ENCODE measurements around the gene DCD.

DCD gene

DNA sequence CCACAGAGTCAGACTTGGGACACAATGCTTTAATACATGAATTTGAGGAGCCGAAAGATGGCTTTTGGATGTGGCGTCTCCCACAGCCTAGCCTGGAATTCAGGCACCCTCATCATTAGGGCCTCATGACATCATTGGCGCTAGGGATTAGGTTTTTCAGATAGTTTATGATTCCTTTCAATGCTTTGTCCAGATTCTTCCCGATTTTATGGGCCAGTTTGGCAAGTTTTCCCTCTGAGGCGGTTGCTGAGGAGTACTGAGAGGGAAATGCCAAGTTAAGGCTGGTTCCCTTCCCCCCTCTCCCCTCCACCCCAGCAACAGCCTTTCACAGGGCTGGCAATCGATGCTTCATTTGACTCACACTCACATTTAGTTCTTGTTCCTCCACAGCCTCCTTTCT, 40.0 kb downstream of the DCD start:
- no peak overlapping the region for H3K4me3 ChIP-seq (ENCODE audit: low read depth, low read length)
- TF ChIP-seq, protein P1, sequence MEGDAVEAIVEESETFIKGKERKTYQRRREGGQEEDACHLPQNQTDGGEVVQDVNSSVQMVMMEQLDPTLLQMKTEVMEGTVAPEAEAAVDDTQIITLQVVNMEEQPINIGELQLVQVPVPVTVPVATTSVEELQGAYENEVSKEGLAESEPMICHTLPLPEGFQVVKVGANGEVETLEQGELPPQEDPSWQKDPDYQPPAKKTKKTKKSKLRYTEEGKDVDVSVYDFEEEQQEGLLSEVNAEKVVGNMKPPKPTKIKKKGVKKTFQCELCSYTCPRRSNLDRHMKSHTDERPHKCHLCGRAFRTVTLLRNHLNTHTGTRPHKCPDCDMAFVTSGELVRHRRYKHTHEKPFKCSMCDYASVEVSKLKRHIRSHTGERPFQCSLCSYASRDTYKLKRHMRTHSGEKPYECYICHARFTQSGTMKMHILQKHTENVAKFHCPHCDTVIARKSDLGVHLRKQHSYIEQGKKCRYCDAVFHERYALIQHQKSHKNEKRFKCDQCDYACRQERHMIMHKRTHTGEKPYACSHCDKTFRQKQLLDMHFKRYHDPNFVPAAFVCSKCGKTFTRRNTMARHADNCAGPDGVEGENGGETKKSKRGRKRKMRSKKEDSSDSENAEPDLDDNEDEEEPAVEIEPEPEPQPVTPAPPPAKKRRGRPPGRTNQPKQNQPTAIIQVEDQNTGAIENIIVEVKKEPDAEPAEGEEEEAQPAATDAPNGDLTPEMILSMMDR (IDR thresholded peaks at IDR 0.05; ENCODE audit: borderline replicate concordance, insufficient read depth, low read depth, low read length), result no peak

DNA sequence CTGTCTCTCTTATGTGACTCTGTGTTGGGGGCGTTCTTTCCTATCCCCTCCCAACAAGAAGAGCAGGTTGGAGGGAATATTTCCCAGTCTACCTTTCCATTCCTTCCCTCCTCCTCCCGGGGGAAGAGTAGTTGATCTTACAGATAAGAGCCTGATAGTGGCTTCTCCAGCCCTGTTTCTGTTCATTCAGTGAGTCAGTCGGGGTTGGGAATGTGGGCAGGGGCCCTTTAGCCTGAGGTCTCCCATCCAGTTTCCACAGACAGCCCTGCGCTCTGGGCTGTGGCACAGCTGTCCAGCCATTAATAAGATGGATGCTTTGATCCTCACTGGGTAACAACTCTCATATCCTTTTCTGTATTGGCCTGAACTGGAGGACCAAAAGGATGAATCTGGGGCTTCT, 41.6 kb downstream of the DCD start:
- TF ChIP-seq, protein P1 (IDR thresholded peaks at IDR 0.05; ENCODE audit: borderline replicate concordance, insufficient read depth, low read depth, low read length), result no peak
- H3K4me3 ChIP-seq (ENCODE audit: low read depth, low read length), result no peak overlapping the region

DNA sequence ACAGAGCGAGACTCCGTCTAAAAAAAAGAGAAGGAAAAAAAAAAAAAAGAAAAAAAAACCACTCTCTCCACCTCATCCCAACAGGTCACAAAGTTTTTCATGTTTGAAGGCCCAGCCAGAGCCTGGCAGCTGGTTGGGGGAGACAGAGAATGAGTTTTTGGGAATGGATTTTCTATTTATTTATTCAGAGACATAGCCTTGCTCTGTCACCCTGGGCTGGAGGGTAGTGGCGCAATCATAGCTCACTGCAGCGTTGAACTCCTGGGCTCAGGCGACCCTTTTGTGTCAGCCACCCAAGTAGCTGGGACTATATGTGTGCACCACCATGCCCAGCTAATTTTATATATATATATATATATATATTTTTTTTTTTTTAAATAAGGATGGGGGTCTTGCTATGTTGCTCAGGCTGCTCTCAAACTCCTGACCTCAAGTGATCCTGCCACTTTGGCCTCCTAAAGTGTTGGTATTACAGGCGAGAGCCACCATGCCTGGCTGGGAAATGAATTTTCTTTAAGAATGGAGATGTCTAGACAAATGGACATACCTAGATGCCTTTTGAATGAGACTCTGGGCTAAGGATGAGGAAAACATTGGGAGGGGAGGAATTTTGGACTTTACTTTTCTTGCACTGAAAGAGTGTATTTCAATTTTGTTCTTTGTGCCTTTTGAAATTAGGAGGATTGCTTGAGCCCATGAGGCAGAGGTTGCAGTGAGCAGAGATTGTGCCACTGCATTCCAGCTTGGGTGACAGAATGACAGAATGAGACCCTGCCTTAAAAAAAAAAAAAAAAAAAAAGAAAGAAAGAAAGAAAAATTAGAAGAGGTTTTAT, 42.8 kb downstream of the DCD start:
- H3K4me3 ChIP-seq (ENCODE audit: low read depth, low read length), result no peak overlapping the region
- TF ChIP-seq, protein P1 (IDR thresholded peaks at IDR 0.05; ENCODE audit: borderline replicate concordance, insufficient read depth, low read depth, low read length), result no peak

DNA sequence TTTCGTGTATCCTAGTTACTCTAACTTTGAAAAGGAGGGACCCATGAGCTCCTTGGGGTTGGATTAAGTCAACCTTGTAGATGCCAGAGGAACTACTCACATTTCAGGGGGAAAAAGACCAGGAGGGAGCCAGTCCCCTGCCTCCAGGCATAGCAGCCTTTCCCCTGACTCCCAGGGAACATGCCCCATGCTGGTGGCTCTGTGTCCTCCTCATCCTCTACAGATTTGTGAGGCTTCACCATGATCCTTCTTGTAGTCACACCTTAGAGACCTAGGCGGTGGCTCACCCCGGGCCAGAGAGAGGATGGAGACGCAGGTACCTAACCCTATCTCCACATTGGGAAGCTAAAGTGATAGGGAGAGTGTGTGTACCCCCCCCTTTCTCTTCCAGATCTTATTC, 43.7 kb downstream of the DCD start:
- TF ChIP-seq, protein P1 (IDR thresholded peaks at IDR 0.05; ENCODE audit: borderline replicate concordance, insufficient read depth, low read depth, low read length), result no peak

DNA sequence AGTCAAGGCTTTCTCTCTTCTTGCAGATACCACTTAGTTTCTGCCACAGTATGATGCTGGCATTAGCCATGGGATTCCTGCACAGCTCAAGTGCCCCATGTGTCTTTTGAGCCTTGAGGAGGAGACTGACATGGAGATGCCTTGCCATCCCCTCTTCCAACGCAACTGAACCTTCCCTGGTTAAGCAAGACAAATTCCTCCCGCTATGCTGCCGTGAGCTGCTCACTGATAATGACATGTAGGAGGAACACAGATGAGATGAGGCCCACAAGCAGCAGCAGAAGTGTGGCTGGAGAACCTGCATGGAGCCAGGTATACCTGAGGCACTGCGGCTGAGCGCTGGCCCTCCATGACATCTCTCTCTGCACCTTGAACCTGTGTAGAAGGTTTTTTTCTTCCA, 44.3 kb downstream of the DCD start:
- H3K4me3 ChIP-seq (ENCODE audit: low read depth, low read length), result no peak overlapping the region
- TF ChIP-seq, protein P1 (IDR thresholded peaks at IDR 0.05; ENCODE audit: borderline replicate concordance, insufficient read depth, low read depth, low read length), result no peak

More for the DNA sequence above, 43.7 kb downstream of the DCD start:
- no peak overlapping the region for H3K4me3 ChIP-seq (ENCODE audit: low read depth, low read length)

DNA sequence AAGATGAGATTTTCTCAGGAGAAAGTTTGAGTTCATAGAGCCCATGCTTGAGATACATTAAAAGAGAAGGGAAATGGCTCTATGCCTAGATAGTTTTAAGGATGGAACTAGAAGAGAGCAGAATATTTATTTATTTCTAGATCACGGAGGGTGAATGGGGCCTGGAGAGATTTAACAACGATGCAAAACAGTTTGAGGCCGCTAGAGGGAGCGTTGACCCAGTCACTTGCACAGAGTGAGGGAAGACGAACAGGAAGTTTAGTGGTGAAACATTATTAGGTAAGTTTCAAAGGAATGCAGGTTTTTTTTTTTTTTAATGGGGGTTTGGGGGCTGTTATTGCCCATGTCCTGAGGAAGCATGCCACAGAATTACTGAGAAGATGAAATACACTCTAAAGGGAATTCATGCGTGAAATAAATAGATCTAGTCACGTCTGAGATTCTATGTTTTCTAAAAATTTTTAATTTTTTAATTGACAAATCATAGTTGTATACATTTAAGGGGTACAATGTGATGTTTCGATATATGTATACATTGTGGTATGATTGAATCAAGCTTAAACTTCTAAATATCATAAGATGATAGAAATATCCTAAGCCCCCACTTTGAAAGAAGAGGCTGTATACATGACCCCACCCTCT, 44.9 kb downstream of the DCD start:
- TF ChIP-seq, protein P1 (IDR thresholded peaks at IDR 0.05; ENCODE audit: borderline replicate concordance, insufficient read depth, low read depth, low read length), result peak; percentile 81
- no peak overlapping the region for H3K4me3 ChIP-seq (ENCODE audit: low read depth, low read length)

DNA sequence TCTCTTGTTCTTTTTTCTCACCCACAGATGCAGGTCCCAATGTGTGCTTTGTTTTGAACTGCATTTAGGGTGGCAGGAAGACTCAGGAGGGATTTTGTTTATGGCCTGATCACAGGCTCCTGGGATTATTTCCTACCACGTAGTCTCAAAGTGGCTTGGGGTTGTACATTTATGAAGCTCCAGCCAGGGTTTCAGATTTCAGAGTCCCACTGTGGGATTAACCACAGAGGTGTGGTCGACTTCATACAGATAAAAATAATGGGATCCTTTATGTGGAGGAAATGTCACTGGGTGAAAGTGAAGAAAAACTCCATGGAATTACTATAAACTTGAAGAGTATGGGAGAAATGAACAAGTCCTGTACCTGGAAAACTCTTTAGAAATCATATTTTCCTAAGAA, 45.5 kb downstream of the DCD start:
- no peak overlapping the region for H3K4me3 ChIP-seq (ENCODE audit: low read depth, low read length)
- TF ChIP-seq, protein P1 (IDR thresholded peaks at IDR 0.05; ENCODE audit: borderline replicate concordance, insufficient read depth, low read depth, low read length), result no peak

Data from GM12875 (cell line).